Hematopoietic multipotent progenitor cell treated with erythropoietin and hydrocortisone succinate and interleukin-3 and kit ligand, for 4 days (in vitro differentiated cells): Measurements from ENCODE around the gene AGAP1.

Experiments
- DNase-seq: peaks from one replicate; pipeline ENCODE4 v3.0.0-alpha.2; 2015

The AGAP1 gene

DNA sequence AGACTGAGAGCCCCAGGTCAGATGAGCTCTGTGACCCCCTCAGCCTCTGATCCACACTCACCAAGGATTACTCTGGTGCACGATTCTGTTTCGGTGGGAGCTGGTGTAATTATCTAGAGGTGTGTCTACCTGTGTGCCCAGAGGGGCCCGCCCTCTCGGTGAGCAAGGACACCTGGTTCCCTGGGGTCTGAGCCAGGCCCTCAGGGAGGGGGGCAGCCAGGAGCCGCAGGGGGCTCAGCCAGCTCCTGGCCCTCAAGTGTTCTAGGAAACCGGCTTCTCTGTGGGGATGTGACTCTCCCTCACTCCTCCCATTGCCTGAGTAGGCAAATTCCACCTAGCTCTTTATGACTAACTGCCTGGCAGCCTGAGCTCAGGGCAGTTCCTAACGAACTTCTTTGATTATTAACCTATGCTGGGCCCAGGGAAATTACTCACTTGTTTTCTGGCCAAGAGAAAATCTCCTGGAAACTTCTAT is 17.4 kb downstream of the AGAP1 start:
- no peak for DNase-seq

- DNase-seq, result no peak
Measured at GRCh38 chr2:235511751-235512698, 18.2 kb downstream of the AGAP1 start.

DNA sequence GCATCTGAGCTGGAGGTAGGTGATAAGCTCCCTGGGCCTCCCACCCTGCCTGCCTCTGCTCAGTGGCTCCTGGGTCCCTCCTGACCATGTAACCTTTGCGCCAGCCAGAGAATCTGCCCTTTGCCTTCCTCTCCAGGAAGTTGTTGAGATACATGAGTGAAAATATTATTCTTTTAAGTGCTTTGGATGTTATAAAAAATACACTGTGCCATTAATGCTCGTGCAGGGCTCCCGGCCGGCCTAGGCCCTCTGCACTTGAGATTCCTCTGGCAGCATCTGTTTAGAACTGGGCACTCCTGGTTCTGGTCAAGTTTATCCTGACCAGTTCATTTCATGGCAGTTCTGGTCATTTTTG is 18.8 kb downstream of the AGAP1 start:
- DNase-seq, result no peak

DNA sequence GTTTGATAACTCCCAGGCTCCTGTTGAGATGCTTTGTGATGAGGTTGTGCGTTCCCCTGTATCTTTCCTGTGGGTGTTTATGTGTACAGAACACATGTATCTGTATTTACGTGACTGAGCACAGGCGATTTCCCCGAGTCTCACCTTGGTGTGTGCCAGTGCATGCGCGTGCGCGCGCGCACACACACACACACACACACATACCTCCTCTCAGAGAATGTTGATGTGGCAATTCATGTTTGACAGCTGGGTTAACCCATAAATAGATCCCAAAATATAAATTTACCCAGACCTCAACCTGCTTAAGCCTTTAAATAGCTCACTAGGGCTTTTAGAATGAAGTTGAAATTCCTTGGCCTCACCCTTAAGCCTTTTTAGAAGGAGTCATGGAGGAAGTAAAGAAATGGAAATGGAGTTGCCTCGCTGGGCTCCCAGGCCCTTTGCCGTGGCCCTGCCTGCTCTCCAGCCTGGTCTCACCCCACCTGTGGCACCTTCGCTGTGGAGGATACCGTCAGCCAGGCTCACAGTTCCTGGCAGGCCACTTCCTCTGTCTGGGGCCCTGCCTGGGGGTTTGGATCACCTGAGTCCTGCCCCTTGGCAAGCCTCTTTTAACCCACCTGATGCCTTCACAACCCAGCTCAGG is 20.3 kb downstream of the AGAP1 start:
- no peak for DNase-seq

GRCh38 chr2:235514627-235515363 is 21.0 kb downstream of the AGAP1 start:
- DNase-seq, result no peak

GRCh38 chr2:235515364-235515742 is 21.5 kb downstream of the AGAP1 start:
- no peak for DNase-seq

- DNase-seq, result no peak
Measured at GRCh38 chr2:235515821-235516220, 22.0 kb downstream of the AGAP1 start.

DNA sequence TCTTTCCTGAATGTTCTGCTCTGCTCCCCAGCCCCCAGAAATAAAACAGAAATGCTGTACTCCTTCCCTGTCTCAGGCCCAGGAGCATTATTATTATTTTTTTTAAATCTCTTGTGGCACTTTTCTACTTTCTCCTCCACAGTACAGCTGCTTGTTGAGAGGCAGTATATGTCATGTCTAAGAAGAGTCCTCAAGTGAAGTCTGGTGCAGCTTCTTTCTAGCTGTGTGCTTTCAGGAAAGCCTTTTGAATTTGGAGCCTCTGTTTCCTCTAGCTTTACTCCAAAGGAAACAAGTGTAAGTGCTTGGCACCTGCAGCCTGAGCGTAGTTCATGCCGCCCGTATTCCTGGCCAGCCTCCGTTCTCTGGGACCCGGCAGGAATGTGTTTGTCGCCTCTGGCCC is 22.4 kb downstream of the AGAP1 start:
- no peak for DNase-seq

- no peak for DNase-seq
Measured at GRCh38 chr2:235518322-235519090, 24.7 kb downstream of the AGAP1 start.

GRCh38 chr2:235520787-235521186 is 26.9 kb downstream of the AGAP1 start:
- DNase-seq, result no peak

GRCh38 chr2:235521844-235522243 is 28.0 kb downstream of the AGAP1 start:
- DNase-seq, result no peak

DNA sequence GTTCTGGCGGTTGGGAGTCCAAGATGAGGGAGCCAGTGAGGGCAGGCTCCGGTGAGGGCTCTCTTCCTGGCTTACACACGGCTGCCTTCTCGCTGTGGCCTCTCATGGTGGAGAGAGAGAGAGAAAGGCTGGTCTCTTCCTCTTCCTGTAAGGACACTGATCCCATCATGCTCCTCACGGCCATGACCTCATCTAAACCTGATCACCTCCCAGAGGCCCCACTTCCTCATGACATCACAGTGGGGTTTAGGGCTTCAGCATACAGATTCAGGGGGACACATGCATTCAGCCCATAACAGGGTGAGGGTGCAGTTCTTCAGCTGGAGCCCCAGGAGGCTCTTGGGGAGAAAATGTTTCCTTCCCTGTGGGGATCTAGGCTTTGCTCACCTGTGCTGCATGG is 29.2 kb downstream of the AGAP1 start:
- DNase-seq, result no peak

- no peak for DNase-seq
Measured at GRCh38 chr2:235523486-235524150, 29.8 kb downstream of the AGAP1 start.

DNA sequence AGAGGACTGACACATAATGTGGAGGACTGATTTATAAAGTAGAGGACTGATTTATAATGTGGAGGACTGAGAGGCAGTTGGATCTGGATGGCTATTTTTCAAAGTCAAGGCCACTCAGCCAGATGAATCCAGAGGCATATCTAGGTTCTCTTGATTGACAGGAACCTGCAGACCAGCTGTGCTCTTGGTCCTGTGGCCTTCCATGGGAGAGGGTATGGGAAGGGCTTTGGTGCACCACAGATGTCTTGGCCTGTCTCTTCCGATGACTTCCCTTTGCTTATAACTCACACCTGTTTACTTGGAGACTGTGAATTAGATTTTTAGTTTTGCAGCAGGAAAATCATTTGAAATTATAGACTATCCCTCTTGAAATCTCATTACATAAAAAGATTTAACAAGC is 32.3 kb downstream of the AGAP1 start:
- no peak for DNase-seq

- DNase-seq, result no peak
Measured at GRCh38 chr2:235527806-235528469, 34.1 kb downstream of the AGAP1 start.

DNA sequence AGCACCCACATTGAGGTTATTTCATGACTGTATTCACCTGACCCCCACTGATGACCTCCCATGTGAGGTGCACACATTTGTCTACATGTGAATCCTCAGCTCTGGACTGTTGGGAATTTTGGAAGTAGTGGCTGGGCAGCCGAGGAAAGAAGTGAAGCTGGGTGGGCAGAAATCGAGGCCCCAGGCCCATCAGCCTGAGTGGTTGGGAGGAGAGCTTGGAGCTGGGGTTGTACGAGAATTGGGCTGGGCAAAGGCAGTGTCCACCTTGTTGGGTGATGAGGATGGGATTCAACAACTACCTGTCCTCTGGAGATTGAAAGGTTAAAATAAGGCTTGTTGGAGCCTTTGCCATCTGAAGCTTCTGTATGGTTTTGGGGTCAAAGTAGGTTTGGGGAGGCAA is 35.8 kb downstream of the AGAP1 start:
- no peak for DNase-seq

DNA sequence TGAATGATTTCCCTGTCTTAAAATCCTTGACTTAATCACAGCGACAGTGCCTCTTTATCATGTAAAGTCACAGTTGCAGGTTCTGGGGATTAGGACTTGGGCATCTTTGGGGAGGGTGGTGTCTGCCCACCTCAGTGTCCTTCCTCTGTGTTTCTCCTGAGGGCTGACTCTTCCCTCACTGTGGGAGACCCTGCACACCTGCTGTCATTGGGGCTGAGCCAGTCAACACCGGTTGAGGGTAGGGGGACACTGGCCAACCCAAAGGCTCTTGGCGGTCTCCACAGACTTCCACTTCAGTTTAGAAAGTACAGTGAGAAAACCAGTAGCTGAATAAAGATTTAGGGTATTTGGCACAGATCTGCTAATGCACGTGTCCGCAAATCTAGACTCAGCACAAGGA is 36.9 kb downstream of the AGAP1 start:
- no peak for DNase-seq

DNA sequence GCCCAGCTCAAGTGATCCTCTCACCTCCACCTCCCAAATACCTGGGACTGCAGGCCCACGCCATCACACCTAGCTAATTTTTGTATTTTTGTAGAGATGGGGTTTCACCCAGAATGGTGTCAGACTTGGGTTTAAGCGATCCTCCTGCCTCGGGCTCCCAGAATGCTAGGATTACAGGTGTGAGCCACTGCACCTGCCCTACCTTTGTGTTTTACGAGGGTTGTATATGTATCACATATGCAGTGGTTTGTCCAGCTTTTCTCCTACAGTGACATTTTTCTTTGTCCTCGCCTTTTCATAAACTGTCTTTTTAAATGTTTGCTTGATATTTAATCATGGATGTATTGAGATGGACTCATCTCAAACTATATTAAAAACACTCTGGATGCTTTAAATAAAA is 38.5 kb downstream of the AGAP1 start:
- DNase-seq, result no peak

DNA sequence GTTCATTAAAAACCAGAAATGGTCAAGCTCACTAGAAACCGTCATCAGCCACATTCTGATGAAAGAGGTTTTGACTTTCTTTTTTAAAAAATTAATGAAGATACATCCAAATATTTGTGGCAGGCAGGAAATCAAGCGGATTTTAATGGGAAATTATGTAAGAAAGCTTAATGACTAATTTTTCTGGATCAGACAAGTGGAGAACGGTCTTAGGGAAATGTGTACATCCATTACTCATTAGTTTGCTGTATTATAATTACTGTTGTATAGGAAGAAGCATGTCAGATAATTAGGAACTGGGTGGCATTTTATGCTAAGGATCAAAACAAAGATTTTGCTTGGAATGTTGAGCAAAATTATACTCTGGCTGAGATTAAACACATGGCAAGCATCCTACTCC is 39.4 kb downstream of the AGAP1 start:
- DNase-seq, result no peak

GRCh38 chr2:235533616-235534385 is 40.0 kb downstream of the AGAP1 start:
- no peak for DNase-seq
